ENCODE measurements around the gene WDR6. TPM values are rescaled to one million over a fixed set of nuclear protein-coding genes. Genes with fewer than 3 reads are reported as not detected.
A peak's percentile ranks its signal among the peaks of the same experiment; 100 is the strongest.

The WDR6 gene
- total and polyA plus RNA-seq, 10 of the 15 experiments (the other 5 are each of a cell fraction or from before 2014, with no cell fraction given) = 21.3 to 169 (median 107) TPM

- peaks cover 5% of the 10 kb centered on the region; the same call in 1 of the 2 replicates for H3K4me1 ChIP-seq (ENCODE audit: control insufficient read depth, insufficient read depth, low read length)
- no peak for TF ChIP-seq HDGF (IDR thresholded peaks at IDR 0.05)
- TF ChIP-seq SP1 (IDR thresholded peaks at IDR 0.05; ENCODE audit: low read depth, low read length) = no peak
- no peak for TF ChIP-seq ZZZ3 (IDR thresholded peaks at IDR 0.05; ENCODE audit: control insufficient read depth, insufficient read length, low read depth)
- no peak for TF ChIP-seq RBBP5 (conservative IDR thresholded peaks at IDR 0.05)
- no peak for TF ChIP-seq CTCF (IDR thresholded peaks at IDR 0.05 in 2 of 3, conservative IDR thresholded peaks at IDR 0.05 in 1 of 3; ENCODE audit: control insufficient read depth in 2 of 3, extremely low read depth in 1 of 3, insufficient read depth in 1 of 3, low read depth in 3 of 3, low read length in 3 of 3)
- peak; percentile 41; the same call in 1 of the 2 replicates for TF ChIP-seq POLR2AphosphoS5 (IDR thresholded peaks at IDR 0.05; ENCODE audit: low read length)
- H4K20me1 ChIP-seq (ENCODE audit: control insufficient read depth, insufficient read depth) = 0 out of 2 replicates have a peak, but pooled peaks cover 3% of the 10 kb centered on the region
- intact Hi-C loops (cut with micrococcal nuclease; ENCODE audit: unreplicated experiment) = no loop called here
- no peaks in the 10 kb centered on the region for H3K9me3 ChIP-seq (replicated peaks; ENCODE audit: control insufficient read depth, insufficient read depth, low read length)
- ATAC-seq (no peak), DNase-seq (ENCODE audit: low read depth, low spot score) (no peak), FAIRE-seq (no peak)
- H2AFZ ChIP-seq (ENCODE audit: control insufficient read depth, low read depth, low read length) = no peak overlapping the region; the same call in 1 of the 2 replicates
- peaks cover 31% of the 10 kb centered on the region for H3K79me2 ChIP-seq (ENCODE audit: control insufficient read depth, insufficient read depth, low read length)
- ChIA-PET RAD21 (ENCODE audit: unreplicated experiment) (interaction anchor here (1.0 to 2.3 kb wide), 2 partner anchors 28 to 30 kb away, joined by 4 to 12 read pairs; no protein-coding TSS in a partner anchor), SMC1A (ENCODE audit: uncharacterized antibody, unreplicated experiment) (interaction anchor here (0.7 to 4.2 kb wide), 2 partner anchors 10 to 11 kb away, joined by 4 to 21 read pairs; partner anchors contain the start of genes IMPDH2 and WDR6), CTCF (interaction anchor here (0.6 to 5.9 kb wide), 3 partner anchors 8 to 28 kb away, joined by 3 to 83 read pairs (median 21); partner anchors contain the start of genes P4HTM and WDR6), POLR2A (interaction anchor here (0.5 to 2.8 kb wide), 5 partner anchors 9 to 115 kb away, joined by 3 to 28 read pairs (median 6); partner anchors contain the start of genes QRICH1 and WDR6)
- H3K27me3 ChIP-seq (replicated peaks in 1 of 2; ENCODE audit: control insufficient read depth in 2 of 2, insufficient read depth in 2 of 2, low read length in 1 of 2) = no peaks in the 10 kb centered on the region
- peaks cover 23 to 26% of the 10 kb centered on the region in 2 experiments for H3K36me3 ChIP-seq (ENCODE audit: control insufficient read depth in 2 of 2, insufficient read depth in 2 of 2, low read length in 1 of 2)
- peak overlapping the region; percentile 59; the same call in 1 of the 2 replicates for H3K27ac ChIP-seq (ENCODE audit: control insufficient read depth, insufficient read depth)
- peak overlapping the region; percentile 86 for H3K4me2 ChIP-seq (ENCODE audit: control insufficient read depth, insufficient read depth)
- WGBS (ENCODE audit: insufficient coverage, insufficient replicate concordance, low lambda C conversion rate, missing lambda C conversion rate) = 6% methylated on average over 21 of the region's 23 CpGs
- no TSS peak for BruUV-seq (replicated peaks)
- H3K9ac ChIP-seq (ENCODE audit: control insufficient read depth, insufficient read depth, low read length) = peak overlapping the region; percentile 52; the same call in 1 of the 2 replicates
- in situ Hi-C loops (cut with MboI) = no loop called here
- H3K4me3 ChIP-seq = peak overlapping the region; percentile 95
Measured at GRCh38 chr3:49017229-49017970, 10.2 kb downstream of the WDR6 start.
